ENCODE results near the gene PLEKHD1. TPM values are rescaled to one million over a fixed set of nuclear protein-coding genes. Genes with fewer than 3 reads are reported as not detected.

Gene PLEKHD1
- total RNA-seq, 1 donor from 2014 or later = not detected

DNA sequence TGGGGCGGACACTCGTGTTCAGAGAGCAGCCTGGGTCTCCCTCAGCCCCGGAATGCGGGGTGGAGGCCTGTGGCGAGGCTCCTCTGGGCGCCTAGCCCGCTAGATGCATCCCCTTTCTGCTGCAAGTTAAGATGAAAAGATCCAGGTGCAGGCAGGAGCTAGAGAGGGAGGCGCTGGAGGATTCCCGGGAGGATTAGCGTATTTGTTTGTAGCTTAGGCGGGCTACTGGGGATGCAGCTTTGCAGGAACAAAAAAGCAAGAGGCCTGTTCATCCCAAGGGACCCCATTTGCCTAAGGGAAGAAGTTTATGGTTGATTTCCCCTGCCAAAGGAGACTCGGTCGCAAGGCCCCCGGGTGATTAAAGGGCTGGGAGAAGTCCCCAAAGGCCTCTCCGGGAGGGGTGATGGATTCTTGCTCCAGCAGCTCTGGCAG, 89.3 kb downstream of the PLEKHD1 start:
- TF ChIP-seq CTCF (IDR thresholded peaks at IDR 0.05) (no peak), EZH2phosphoT487 (IDR thresholded peaks at IDR 0.05) (no peak), EZH2 (IDR thresholded peaks at IDR 0.05) (no peak)
- Histone ChIP-seq H3K4me2 (peak overlapping the region; percentile 94), H4K20me1 (ENCODE audit: low read depth) (no peaks in the 10 kb centered on the region), H3K27ac (peak overlapping the region; percentile 100), H3K9ac (peak overlapping the region; percentile 73), H3F3A (ENCODE audit: low read depth) (peaks cover 41% of the 10 kb centered on the region), H3K4me1 (peaks cover 8% of the 10 kb centered on the region), H3K27me3 (no peaks in the 10 kb centered on the region), H3K36me3 (peaks cover 17% of the 10 kb centered on the region), H3K4me3 (peak overlapping the region; percentile 65), H2AFZ (replicated peaks) (no peak overlapping the region), H3K9me3 (ENCODE audit: low read depth) (no peaks in the 10 kb centered on the region), H3K79me2 (ENCODE audit: low read depth) (peaks cover 28% of the 10 kb centered on the region)
- peaks cover 3% of the 10 kb centered on the region for H3K27me3 Mint-ChIP-seq (ENCODE audit: insufficient read depth, low read depth)
- peak overlapping the region; percentile 99 for H3K4me3 Mint-ChIP-seq
- peaks cover 19% of the 10 kb centered on the region for H3K36me3 Mint-ChIP-seq
- peak; percentile 95 for DNase-seq (ENCODE audit: low spot score)
- peaks cover 8% of the 10 kb centered on the region for H3K9me3 Mint-ChIP-seq
- H3K27ac Mint-ChIP-seq = peak overlapping the region; percentile 83
- peaks cover 11% of the 10 kb centered on the region for H3K4me1 Mint-ChIP-seq

DNA sequence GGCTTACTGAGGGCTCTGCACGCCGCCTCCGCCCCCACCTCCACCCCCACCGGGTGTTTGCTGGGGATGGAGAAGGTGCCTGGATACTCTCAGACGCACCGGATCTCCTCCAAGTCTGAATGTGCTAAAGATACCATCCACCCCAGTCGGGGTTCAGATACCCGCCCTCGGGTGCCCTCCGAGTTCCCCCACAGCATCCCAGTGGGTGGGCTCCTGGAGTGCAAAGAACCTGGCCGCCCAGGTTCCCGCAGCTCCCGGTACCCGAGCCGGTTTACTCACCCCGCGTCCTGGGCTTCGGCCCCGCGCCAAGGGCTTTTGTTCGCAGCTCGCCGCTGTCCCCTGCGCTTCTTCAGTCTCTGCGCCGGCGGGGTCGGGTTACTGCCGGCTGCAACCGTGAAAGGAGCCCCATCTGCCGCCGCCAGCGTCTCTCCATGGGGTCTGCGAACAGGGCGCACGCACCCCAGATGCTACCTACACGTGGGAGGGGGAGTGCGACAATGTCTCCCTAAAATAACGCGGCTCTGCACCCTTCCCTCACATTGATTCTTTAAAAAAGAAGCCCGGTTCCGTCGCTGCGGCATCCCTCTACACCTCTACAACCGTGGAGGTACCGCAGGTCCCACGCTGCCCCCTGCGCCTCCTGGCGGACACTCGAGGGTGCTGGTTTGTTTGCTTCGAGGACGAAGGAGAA, 89.9 kb downstream of the PLEKHD1 start, which contains the start of gene CCDC177:
CCDC177 (minus strand) TSS at position 609 of the 691 bp plus-strand sequence. CDS start 1,249 bp downstream, outside the sequence.
- peak within 1 kb of the TSS; percentile 99 for H3K4me3 Mint-ChIP-seq
- Histone ChIP-seq H3K27ac (peak within 1 kb of the TSS; percentile 100), H3K9me3 (ENCODE audit: low read depth) (no peaks in the 10 kb centered on the region), H3K4me3 (peak within 1 kb of the TSS; percentile 65), H3K9ac (peak within 1 kb of the TSS; percentile 73), H3K27me3 (no peaks in the 10 kb centered on the region), H3F3A (ENCODE audit: low read depth) (peaks cover 41% of the 10 kb centered on the region), H3K79me2 (ENCODE audit: low read depth) (peaks cover 26% of the 10 kb centered on the region), H3K4me2 (peak within 1 kb of the TSS; percentile 94), H3K36me3 (peaks cover 15% of the 10 kb centered on the region), H4K20me1 (ENCODE audit: low read depth) (no peaks in the 10 kb centered on the region), H2AFZ (replicated peaks) (no peak within 1 kb of the TSS), H3K4me1 (peaks cover 8% of the 10 kb centered on the region)
- H3K9me3 Mint-ChIP-seq = peaks cover 8% of the 10 kb centered on the region
- peaks cover 11% of the 10 kb centered on the region for H3K4me1 Mint-ChIP-seq
- peaks cover 3% of the 10 kb centered on the region for H3K27me3 Mint-ChIP-seq (ENCODE audit: insufficient read depth, low read depth)
- H3K27ac Mint-ChIP-seq = peak within 1 kb of the TSS; percentile 99
- H3K36me3 Mint-ChIP-seq = peaks cover 14% of the 10 kb centered on the region
- DNase-seq (ENCODE audit: low spot score) = peak; percentile 94
- TF ChIP-seq CTCF (IDR thresholded peaks at IDR 0.05) (peak; percentile 84), EZH2phosphoT487 (IDR thresholded peaks at IDR 0.05) (no peak), EZH2 (IDR thresholded peaks at IDR 0.05) (peak; percentile 29)

- Histone ChIP-seq H3K9ac (no peak overlapping the region), H3K4me1 (peaks cover 8% of the 10 kb centered on the region), H3K36me3 (peaks cover 13% of the 10 kb centered on the region), H2AFZ (replicated peaks) (no peak overlapping the region), H3K27ac (peak overlapping the region; percentile 100), H3K79me2 (ENCODE audit: low read depth) (peaks cover 23% of the 10 kb centered on the region), H4K20me1 (ENCODE audit: low read depth) (no peaks in the 10 kb centered on the region), H3F3A (ENCODE audit: low read depth) (peaks cover 41% of the 10 kb centered on the region), H3K9me3 (ENCODE audit: low read depth) (no peaks in the 10 kb centered on the region), H3K27me3 (no peaks in the 10 kb centered on the region), H3K4me3 (peak overlapping the region; percentile 65), H3K4me2 (peak overlapping the region; percentile 94)
- Mint-ChIP-seq H3K27me3 (ENCODE audit: insufficient read depth, low read depth) (peaks cover 3% of the 10 kb centered on the region), H3K4me1 (peaks cover 11% of the 10 kb centered on the region), H3K4me3 (peak overlapping the region; percentile 99), H3K9me3 (peaks cover 8% of the 10 kb centered on the region), H3K27ac (peak overlapping the region; percentile 99), H3K36me3 (peaks cover 10% of the 10 kb centered on the region)
- no peak for DNase-seq (ENCODE audit: low spot score)
- TF ChIP-seq EZH2phosphoT487 (IDR thresholded peaks at IDR 0.05) (no peak), CTCF (IDR thresholded peaks at IDR 0.05) (no peak), EZH2 (IDR thresholded peaks at IDR 0.05) (no peak)
Observed at GRCh38 chr14:69574954-69575295, 90.4 kb downstream of the PLEKHD1 start.

All from neural progenitor cell (in vitro differentiated cells).